OCI-LY7 (cell line): ENCODE results near the gene ETNPPL. TPM values are rescaled to one million over a fixed set of nuclear protein-coding genes. Genes with fewer than 3 reads are reported as not detected.

Source experiments
- total RNA-seq, 2 experiments: library from RNA; depleted of rRNA in 1 of 2; stranded (reverse); fragments of >200 nt in 1 of 2; shearing (Covaris generic) in 1 of 2; gene quantifications; 2 replicates each; pipeline ENCODE4 v1.2.3, GENCODE V29; 2014 to 2022

Gene ETNPPL
- total RNA-seq, 2 experiments from 2014 or later = not detected

Other genes starting within 250 kb of the ETNPPL start
- 1,304 and 1,342 TPM in 2 replicates for gene RPL34, start 142.5 kb downstream of the ETNPPL start, total RNA-seq (2014; rRNA removed; shearing (Covaris generic))
- gene RPL34, start 142.5 kb downstream of the ETNPPL start, total RNA-seq (2022) = 1,118 and 1,187 TPM in 2 replicates
- gene OSTC, start 112.5 kb downstream of the ETNPPL start, total RNA-seq (2014; rRNA removed; shearing (Covaris generic)) = 65.8 and 78.4 TPM in 2 replicates
- gene OSTC, start 112.5 kb downstream of the ETNPPL start, total RNA-seq (2022) = 108 and 110 TPM in 2 replicates